CD4-positive, alpha-beta T cell treated with Interleukin-17A for 4 hours (primary cell): ENCODE measurements around the gene POLR1A.

Source experiments
- DNase-seq: peaks from one replicate; pipeline ENCODE4 v3.0.0-alpha.2; 2020; ENCODE audit warnings: mixed read lengths

The POLR1A gene

GRCh38 chr2:86056590-86057331 lies 48.9 kb downstream of the POLR1A start:
- DNase-seq, result no peak

- no peak for DNase-seq
Measured at GRCh38 chr2:86055314-86055713, 50.4 kb downstream of the POLR1A start.

- DNase-seq, result no peak
Measured at GRCh38 chr2:86054535-86055082, 51.1 kb downstream of the POLR1A start.

- no peak for DNase-seq
Measured at GRCh38 chr2:86053166-86053565, 52.5 kb downstream of the POLR1A start.

GRCh38 chr2:86052676-86053075 lies 53.0 kb downstream of the POLR1A start:
- no peak for DNase-seq

- DNase-seq, result no peak
Measured at GRCh38 chr2:86052265-86052664, 53.4 kb downstream of the POLR1A start.

GRCh38 chr2:86050301-86050700 lies 55.4 kb downstream of the POLR1A start:
- no peak for DNase-seq

GRCh38 chr2:86049529-86049928 lies 56.2 kb downstream of the POLR1A start:
- DNase-seq, result no peak

- no peak for DNase-seq
Measured at GRCh38 chr2:86048888-86049287, 56.8 kb downstream of the POLR1A start.

- DNase-seq, result no peak
Measured at GRCh38 chr2:86048383-86048701, 57.3 kb downstream of the POLR1A start.

- DNase-seq, result no peak
Measured at GRCh38 chr2:86047575-86048382, 57.9 kb downstream of the POLR1A start.

GRCh38 chr2:86045541-86045940 lies 60.1 kb downstream of the POLR1A start:
- DNase-seq, result no peak

- no peak for DNase-seq
Measured at GRCh38 chr2:86044614-86045013, 61.1 kb downstream of the POLR1A start.

GRCh38 chr2:86044045-86044444 lies 61.6 kb downstream of the POLR1A start:
- no peak for DNase-seq

- DNase-seq, result no peak
Measured at GRCh38 chr2:86042256-86043168, 63.2 kb downstream of the POLR1A start.

- DNase-seq, result no peak
Measured at GRCh38 chr2:86039963-86040655, 65.6 kb downstream of the POLR1A start.

- peak; percentile 41 for DNase-seq
Measured at GRCh38 chr2:86039178-86039962, 66.3 kb downstream of the POLR1A start.

GRCh38 chr2:86038291-86039081 lies 67.2 kb downstream of the POLR1A start:
- peak; percentile 74 for DNase-seq

- DNase-seq, result peak; percentile 29
Measured at GRCh38 chr2:86037795-86038192, 67.9 kb downstream of the POLR1A start.

- peak; percentile 72 for DNase-seq
Measured at GRCh38 chr2:86037141-86037794, 68.4 kb downstream of the POLR1A start.
